NCI-H748 (cell line): ENCODE data around the gene DCX.
"Not testable (repeated sequence)": the region's sequence is repeated elsewhere in the genome, so short reads cannot be mapped to it uniquely, and the experiment has no call there.

ENCODE experiments used
- DNase-seq: peaks from one replicate; lab custom pipeline; 2025; ENCODE audit not compliant: unreplicated experiment; lab: John Stamatoyannopoulos, UW

Gene DCX

GRCh38 chrX:111372086-111372485 is 39.9 kb downstream of the DCX start:
- DNase-seq = peak; percentile 92

- no peak for DNase-seq
Observed at GRCh38 chrX:111365770-111366325, 46.1 kb downstream of the DCX start.

- DNase-seq = no peak
Observed at GRCh38 chrX:111363741-111364140, 48.3 kb downstream of the DCX start.

- no peak for DNase-seq
Observed at GRCh38 chrX:111361751-111362150, 50.2 kb downstream of the DCX start.

GRCh38 chrX:111360839-111361238 is 51.2 kb downstream of the DCX start:
- DNase-seq = peak; percentile 39

- DNase-seq = no peak
Observed at GRCh38 chrX:111355523-111356115, 56.4 kb downstream of the DCX start.

- DNase-seq = no peak
Observed at GRCh38 chrX:111354496-111354895, 57.5 kb downstream of the DCX start.

GRCh38 chrX:111353793-111354192 is 58.2 kb downstream of the DCX start:
- DNase-seq = no peak

- peak; percentile 51 for DNase-seq
Observed at GRCh38 chrX:111352424-111352823, 59.6 kb downstream of the DCX start.

GRCh38 chrX:111349934-111350333 is 62.1 kb downstream of the DCX start:
- no peak for DNase-seq

- no peak for DNase-seq
Observed at GRCh38 chrX:111349101-111349500, 62.9 kb downstream of the DCX start.

- DNase-seq = no peak
Observed at GRCh38 chrX:111348429-111348828, 63.6 kb downstream of the DCX start.

GRCh38 chrX:111346150-111346549 is 65.8 kb downstream of the DCX start:
- not testable (repeated sequence) for DNase-seq

- no peak for DNase-seq
Observed at GRCh38 chrX:111340054-111340453, 71.9 kb downstream of the DCX start.

- no peak for DNase-seq
Observed at GRCh38 chrX:111339212-111339611, 72.8 kb downstream of the DCX start.

GRCh38 chrX:111338095-111338698 is 73.8 kb downstream of the DCX start:
- DNase-seq = no peak

- DNase-seq = peak; percentile 11
Observed at GRCh38 chrX:111337067-111337637, 74.8 kb downstream of the DCX start.

GRCh38 chrX:111336141-111336540 is 75.9 kb downstream of the DCX start:
- DNase-seq = no peak

GRCh38 chrX:111329370-111329769 is 82.6 kb downstream of the DCX start:
- no peak for DNase-seq

GRCh38 chrX:111328858-111329257 is 83.1 kb downstream of the DCX start:
- no peak for DNase-seq

- DNase-seq = no peak
Observed at GRCh38 chrX:111322231-111322855, 89.6 kb downstream of the DCX start.

- no peak for DNase-seq
Observed at GRCh38 chrX:111319451-111319850, 92.5 kb downstream of the DCX start.
